Measurements from ENCODE around the gene NCOA7. TPM values are rescaled to one million over a fixed set of nuclear protein-coding genes. Genes with fewer than 3 reads are reported as not detected.

NCOA7 gene
- total RNA-seq, 2 experiments from 2014 or later: 34.6 to 35.7 TPM

- Mint-ChIP-seq H3K27me3 (no peaks in the 10 kb centered on the region), H3K4me3 (no peak overlapping the region), H3K27ac (peak overlapping the region; percentile 83), H3K4me1 (ENCODE audit: low read depth) (peaks cover 54% of the 10 kb centered on the region), H3K9me3 (no peaks in the 10 kb centered on the region), H3K36me3 (ENCODE audit: low read depth) (peaks cover 11% of the 10 kb centered on the region)
- CTCF ChIA-PET: interaction anchor here (2.9 kb wide), 1 partner anchor 44 kb away, joined by 9 read pairs; the partner anchor contains the start of gene NCOA7
- H3K9me3 ChIP-seq (ENCODE audit: control insufficient read depth in 1 of 2, insufficient read depth in 1 of 2, low read length in 2 of 2): no peaks in the 10 kb centered on the region
- H3K4me1 ChIP-seq (ENCODE audit: insufficient read depth, low read length): peaks cover 28% of the 10 kb centered on the region
- ATAC-seq (ENCODE audit: poor library complexity): no peak
- no peak for DNase-seq
- TF ChIP-seq CTCF (IDR thresholded peaks at IDR 0.05): no peak
- H3K36me3 ChIP-seq (ENCODE audit: insufficient read depth, low read length): peaks cover 3% of the 10 kb centered on the region
- no peaks in the 10 kb centered on the region for H3K27me3 ChIP-seq (ENCODE audit: control insufficient read depth in 1 of 2, insufficient read depth in 2 of 2, low read length in 2 of 2)
- intact Hi-C loops (cut with DNase I, micrococcal nuclease): loop anchor here in 1 of 2 experiments (5.0 kb wide), 1 partner anchor 38 kb away; no protein-coding TSS in a partner anchor
- POLR2A ChIA-PET: interaction anchor here (0.7 to 8.9 kb wide), 3 partner anchors 45 to 121 kb away, joined by 3 to 109 read pairs (median 3); partner anchors contain the start of genes HINT3 and NCOA7
- no peak overlapping the region for H3K4me3 ChIP-seq (ENCODE audit: low read length)
- H3K27ac ChIP-seq (ENCODE audit: low read depth in 1 of 2, low read length in 2 of 2): peak overlapping the region in 1 of 2 donors; percentile 14
Measured at GRCh38 chr6:125835221-125835744, 44.5 kb downstream of the NCOA7 start.

- Mint-ChIP-seq H3K4me3 (no peak overlapping the region), H3K9me3 (no peaks in the 10 kb centered on the region), H3K27me3 (no peaks in the 10 kb centered on the region), H3K27ac (no peak overlapping the region), H3K4me1 (ENCODE audit: low read depth) (peaks cover 46% of the 10 kb centered on the region), H3K36me3 (ENCODE audit: low read depth) (peaks cover 11% of the 10 kb centered on the region)
- H3K27ac ChIP-seq (ENCODE audit: low read depth in 1 of 2, low read length in 2 of 2): no peak overlapping the region
- ATAC-seq (ENCODE audit: poor library complexity) (no peak), DNase-seq (no peak)
- CTCF ChIA-PET: no interaction called here
- POLR2A ChIA-PET: no interaction called here
- H3K4me1 ChIP-seq (ENCODE audit: insufficient read depth, low read length): peaks cover 26% of the 10 kb centered on the region
- no peak overlapping the region for H3K4me3 ChIP-seq (ENCODE audit: low read length)
- TF ChIP-seq CTCF (IDR thresholded peaks at IDR 0.05): no peak
- intact Hi-C loops (cut with DNase I, micrococcal nuclease): loop anchor here in 1 of 2 experiments (5.0 kb wide), 1 partner anchor 39 kb away; no protein-coding TSS in a partner anchor
- H3K27me3 ChIP-seq (ENCODE audit: control insufficient read depth in 1 of 2, insufficient read depth in 2 of 2, low read length in 2 of 2): no peaks in the 10 kb centered on the region
- H3K36me3 ChIP-seq (ENCODE audit: insufficient read depth, low read length): peaks cover 3% of the 10 kb centered on the region
- no peaks in the 10 kb centered on the region for H3K9me3 ChIP-seq (ENCODE audit: control insufficient read depth in 1 of 2, insufficient read depth in 1 of 2, low read length in 2 of 2)
Measured at GRCh38 chr6:125836466-125836865, 45.7 kb downstream of the NCOA7 start.

GRCh38 chr6:125839471-125839870 is 48.7 kb downstream of the NCOA7 start:
- no peak overlapping the region for H3K4me3 Mint-ChIP-seq
- H3K27me3 Mint-ChIP-seq: no peaks in the 10 kb centered on the region
- DNase-seq (no peak), ATAC-seq (ENCODE audit: poor library complexity) (no peak)
- no peak for TF ChIP-seq CTCF (IDR thresholded peaks at IDR 0.05)
- H3K9me3 ChIP-seq (ENCODE audit: control insufficient read depth in 1 of 2, insufficient read depth in 1 of 2, low read length in 2 of 2): no peaks in the 10 kb centered on the region
- CTCF ChIA-PET: interaction anchor here (1.2 kb wide), 1 partner anchor 19 kb away, joined by 3 read pairs; no protein-coding TSS in a partner anchor
- POLR2A ChIA-PET: interaction anchor here (1.1 kb wide), 1 partner anchor 49 kb away, joined by 6 read pairs; the partner anchor contains the start of gene NCOA7
- peaks cover 3% of the 10 kb centered on the region for H3K36me3 ChIP-seq (ENCODE audit: insufficient read depth, low read length)
- H3K27ac ChIP-seq (ENCODE audit: low read depth in 1 of 2, low read length in 2 of 2): no peak overlapping the region
- no peaks in the 10 kb centered on the region for H3K27me3 ChIP-seq (ENCODE audit: control insufficient read depth in 1 of 2, insufficient read depth in 2 of 2, low read length in 2 of 2)
- intact Hi-C loops (cut with DNase I, micrococcal nuclease): loop anchor here in 1 of 2 experiments (5.0 kb wide), 1 partner anchor 42 kb away; no protein-coding TSS in a partner anchor
- H3K4me1 Mint-ChIP-seq (ENCODE audit: low read depth): peaks cover 21% of the 10 kb centered on the region
- peaks cover 7% of the 10 kb centered on the region for H3K4me1 ChIP-seq (ENCODE audit: insufficient read depth, low read length)
- peaks cover 11% of the 10 kb centered on the region for H3K36me3 Mint-ChIP-seq (ENCODE audit: low read depth)
- no peaks in the 10 kb centered on the region for H3K9me3 Mint-ChIP-seq
- no peak overlapping the region for H3K27ac Mint-ChIP-seq
- no peak overlapping the region for H3K4me3 ChIP-seq (ENCODE audit: low read length)

Measured in CD4-positive, alpha-beta T cell (primary cell).